GM19468 (cell line): ENCODE data around the gene GPR148.
"Not testable (repeated sequence)": the region's sequence is repeated elsewhere in the genome, so short reads cannot be mapped to it uniquely, and the experiment has no call there.

Source experiments
- ATAC-seq: cut with Tn5 transposase; IDR thresholded peaks from one replicate; pipeline ENCODE4 v1.9.1; 2021; ENCODE audit warnings: mild to moderate bottlenecking, moderate library complexity, moderate number of reproducible peaks; ENCODE audit not compliant: unreplicated experiment; ENCODE audit errors: extremely low read depth

GPR148 gene, protein sequence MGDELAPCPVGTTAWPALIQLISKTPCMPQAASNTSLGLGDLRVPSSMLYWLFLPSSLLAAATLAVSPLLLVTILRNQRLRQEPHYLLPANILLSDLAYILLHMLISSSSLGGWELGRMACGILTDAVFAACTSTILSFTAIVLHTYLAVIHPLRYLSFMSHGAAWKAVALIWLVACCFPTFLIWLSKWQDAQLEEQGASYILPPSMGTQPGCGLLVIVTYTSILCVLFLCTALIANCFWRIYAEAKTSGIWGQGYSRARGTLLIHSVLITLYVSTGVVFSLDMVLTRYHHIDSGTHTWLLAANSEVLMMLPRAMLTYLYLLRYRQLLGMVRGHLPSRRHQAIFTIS

DNA sequence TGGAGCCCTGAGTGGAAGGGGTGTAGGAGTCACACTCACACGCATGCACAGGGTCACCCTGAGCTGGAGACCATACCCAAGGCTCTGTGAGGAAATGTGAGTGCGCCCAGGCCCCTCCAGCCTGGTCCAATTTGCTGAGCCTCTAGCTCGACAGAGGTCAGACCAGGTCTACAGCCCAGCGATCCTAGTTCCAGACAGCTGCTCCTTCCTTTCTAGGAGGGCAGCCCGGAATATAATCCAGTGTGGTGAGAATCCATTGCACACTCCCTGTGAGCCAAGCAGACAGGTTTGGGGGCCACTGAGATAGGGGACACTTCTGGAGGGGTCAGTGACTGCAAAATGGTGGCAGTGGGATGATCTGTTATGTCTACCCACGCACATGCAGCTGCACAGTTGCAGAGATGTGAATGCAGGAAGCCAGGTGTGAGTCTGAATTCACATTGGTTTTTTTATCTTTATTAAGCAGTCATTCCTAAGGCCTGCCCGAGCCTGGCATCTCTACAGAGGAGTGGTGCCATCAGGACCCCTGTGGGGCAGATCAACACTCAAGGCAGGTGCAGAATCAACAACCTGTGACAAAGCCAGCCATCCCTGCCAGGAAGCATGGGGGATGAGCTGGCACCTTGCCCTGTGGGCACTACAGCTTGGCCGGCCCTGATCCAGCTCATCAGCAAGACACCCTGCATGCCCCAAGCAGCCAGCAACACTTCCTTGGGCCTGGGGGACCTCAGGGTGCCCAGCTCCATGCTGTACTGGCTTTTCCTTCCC is at the start of gene GPR148:
GPR148 (plus strand) TSS at position 522 of the 768 bp plus-strand sequence; CDS start at position 604, 82 bp downstream.
- ATAC-seq: no peak

GRCh38 chr2:130692041-130692770 is 36.7 kb upstream of the GPR148 start:
- ATAC-seq: not testable (repeated sequence)

- ATAC-seq: not testable (repeated sequence)
Measured at GRCh38 chr2:130693474-130693873, 35.4 kb upstream of the GPR148 start.

- not testable (repeated sequence) for ATAC-seq
Measured at GRCh38 chr2:130703250-130703649, 25.6 kb upstream of the GPR148 start.

- ATAC-seq: not testable (repeated sequence)
Measured at GRCh38 chr2:130714795-130715194, 14.1 kb upstream of the GPR148 start.

DNA sequence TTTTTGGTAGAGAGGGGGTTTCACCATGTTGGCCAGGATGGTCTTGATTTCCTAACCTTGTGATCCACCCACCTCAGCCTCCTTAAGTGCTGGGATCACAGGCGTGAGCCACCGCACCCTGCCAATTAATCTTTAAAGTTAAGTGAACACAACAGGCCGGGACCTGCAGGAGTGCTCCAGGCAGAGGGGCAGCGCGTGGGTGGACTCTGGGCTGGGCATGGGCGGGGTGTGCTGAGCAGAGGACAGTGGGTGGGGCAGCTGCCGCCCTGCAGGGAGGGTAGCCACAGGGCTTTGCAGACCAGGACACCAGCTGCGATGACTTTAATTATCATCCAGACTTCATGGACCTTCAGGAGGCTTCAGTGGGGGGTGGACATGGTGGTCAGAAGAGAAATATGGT is 8.8 kb upstream of the GPR148 start:
- ATAC-seq: no peak

DNA sequence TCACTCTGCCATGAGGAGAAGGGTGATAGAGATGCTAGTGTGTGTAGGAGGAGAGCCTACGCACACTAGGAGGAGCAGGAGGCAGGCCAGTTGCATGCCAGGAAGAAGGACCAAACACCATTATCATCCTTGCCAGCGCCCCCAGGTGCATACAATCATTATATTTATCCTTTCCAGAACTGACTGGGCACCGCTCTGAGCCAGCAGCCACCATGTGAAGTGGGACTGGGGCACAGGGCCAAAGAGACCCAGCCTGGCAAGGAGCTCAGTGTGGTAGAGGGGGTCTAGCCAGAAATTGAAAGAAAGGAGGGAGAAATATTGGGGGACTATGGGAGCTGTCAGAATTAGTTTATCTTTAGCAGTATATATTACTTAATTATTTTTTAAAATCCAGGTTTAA is 8.3 kb upstream of the GPR148 start:
- no peak for ATAC-seq

DNA sequence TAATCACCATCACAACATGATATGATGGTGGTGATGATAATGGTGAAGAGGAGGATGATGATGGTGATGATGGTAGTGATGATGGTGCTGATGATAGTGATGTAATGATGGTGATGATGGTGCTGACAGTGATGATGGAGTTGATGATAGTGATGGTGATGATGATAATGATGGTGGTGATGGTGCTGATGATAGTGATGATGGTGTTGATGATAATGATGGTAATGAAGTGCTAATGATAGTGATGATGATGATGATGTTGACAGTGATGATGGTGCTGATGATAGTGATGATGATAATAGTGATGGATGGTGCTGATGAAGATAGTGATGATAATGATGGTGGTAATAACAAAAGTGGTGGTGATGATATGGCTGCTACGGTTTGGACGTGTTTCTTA is 4.4 kb upstream of the GPR148 start:
- no peak for ATAC-seq

- no peak for ATAC-seq
Measured at GRCh38 chr2:130726614-130727180, 2.2 kb upstream of the GPR148 start.

GRCh38 chr2:130727286-130727924 is 1.5 kb upstream of the GPR148 start:
- ATAC-seq: peak; percentile 88

- ATAC-seq: no peak
Measured at GRCh38 chr2:130728007-130728454, 839 bp upstream of the GPR148 start.

DNA sequence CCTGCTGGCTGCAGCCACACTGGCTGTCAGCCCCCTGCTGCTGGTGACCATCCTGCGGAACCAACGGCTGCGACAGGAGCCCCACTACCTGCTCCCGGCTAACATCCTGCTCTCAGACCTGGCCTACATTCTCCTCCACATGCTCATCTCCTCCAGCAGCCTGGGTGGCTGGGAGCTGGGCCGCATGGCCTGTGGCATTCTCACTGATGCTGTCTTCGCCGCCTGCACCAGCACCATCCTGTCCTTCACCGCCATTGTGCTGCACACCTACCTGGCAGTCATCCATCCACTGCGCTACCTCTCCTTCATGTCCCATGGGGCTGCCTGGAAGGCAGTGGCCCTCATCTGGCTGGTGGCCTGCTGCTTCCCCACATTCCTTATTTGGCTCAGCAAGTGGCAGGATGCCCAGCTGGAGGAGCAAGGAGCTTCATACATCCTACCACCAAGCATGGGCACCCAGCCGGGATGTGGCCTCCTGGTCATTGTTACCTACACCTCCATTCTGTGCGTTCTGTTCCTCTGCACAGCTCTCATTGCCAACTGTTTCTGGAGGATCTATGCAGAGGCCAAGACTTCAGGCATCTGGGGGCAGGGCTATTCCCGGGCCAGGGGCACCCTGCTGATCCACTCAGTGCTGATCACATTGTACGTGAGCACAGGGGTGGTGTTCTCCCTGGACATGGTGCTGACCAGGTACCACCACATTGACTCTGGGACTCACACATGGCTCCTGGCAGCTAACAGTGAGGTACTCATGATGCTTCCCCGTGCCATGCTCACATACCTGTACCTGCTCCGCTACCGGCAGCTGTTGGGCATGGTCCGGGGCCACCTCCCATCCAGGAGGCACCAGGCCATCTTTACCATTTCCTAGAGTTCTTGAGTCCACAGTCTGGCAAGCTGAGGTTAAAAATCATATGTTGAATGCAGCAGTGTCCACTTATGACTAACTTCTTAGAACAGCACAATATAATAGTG is 741 bp downstream of the GPR148 start:
- no peak for ATAC-seq

DNA sequence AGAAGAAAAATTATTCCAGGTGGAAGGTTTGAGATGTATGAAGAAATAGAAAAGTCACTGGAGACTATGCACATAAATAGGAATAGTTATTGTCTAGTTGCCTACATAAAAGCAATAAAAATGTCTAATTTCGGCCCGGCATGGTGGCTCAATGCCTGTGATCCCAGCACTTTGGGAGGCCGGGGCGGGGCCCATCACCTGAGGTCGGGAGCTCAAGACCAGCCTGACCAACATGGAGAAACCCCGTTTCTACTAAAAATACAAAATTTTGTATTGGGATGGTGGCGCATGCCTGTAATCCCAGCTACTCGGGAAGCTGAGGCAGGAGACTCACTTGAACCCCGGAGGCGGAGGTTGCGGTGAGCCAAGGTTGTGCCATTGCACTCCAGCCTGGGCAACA is 3.4 kb downstream of the GPR148 start:
- not testable (repeated sequence) for ATAC-seq

- no peak for ATAC-seq
Measured at GRCh38 chr2:130735200-130735599, 6.3 kb downstream of the GPR148 start.

DNA sequence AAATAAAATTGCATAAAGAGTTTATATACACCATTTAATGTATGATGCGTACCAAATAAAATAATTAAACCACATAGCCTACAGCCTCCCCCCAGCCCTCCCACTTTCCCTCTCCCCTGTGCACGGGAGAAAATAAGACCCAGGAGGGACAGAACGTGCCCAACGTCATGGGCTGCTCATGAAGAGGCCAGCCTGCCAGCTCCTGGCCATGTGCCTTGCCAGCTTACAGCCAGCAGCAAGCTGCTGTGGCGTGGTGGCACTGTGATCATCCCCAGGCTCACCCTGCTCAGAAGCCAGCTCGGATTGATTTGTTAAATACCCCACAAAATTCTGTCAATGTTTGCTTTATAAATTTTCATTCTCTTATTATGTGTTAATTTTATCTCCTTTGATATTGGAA is 7.6 kb downstream of the GPR148 start:
- no peak for ATAC-seq

DNA sequence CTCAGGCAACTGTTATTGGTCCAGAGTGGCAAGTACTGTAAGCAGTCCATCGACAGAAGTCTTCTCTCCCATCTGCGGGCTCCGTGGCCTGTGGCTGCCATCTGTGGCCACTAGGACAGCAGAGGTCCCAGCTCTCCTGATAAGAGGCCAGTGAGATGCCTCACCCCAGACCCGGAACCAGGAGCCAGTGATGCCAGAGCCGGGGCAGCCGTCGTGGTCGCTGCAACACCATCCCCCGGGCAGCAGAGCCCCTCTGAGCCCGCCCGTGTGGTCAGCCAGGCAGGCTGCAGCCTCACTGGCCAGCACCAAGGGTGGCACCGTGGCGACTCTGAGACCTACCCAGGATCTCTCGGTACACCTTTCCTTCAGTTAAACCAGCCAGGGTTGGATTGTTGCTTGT is 8.7 kb downstream of the GPR148 start:
- no peak for ATAC-seq

- no peak for ATAC-seq
Measured at GRCh38 chr2:130740671-130741070, 11.8 kb downstream of the GPR148 start.

- no peak for ATAC-seq
Measured at GRCh38 chr2:130743278-130743677, 14.4 kb downstream of the GPR148 start.
